GM19397 (cell line): ENCODE measurements around the gene NAT16.
A peak's percentile ranks its signal among the peaks of the same experiment; 100 is the strongest.
"Not testable (repeated sequence)": the region's sequence is repeated elsewhere in the genome, so short reads cannot be mapped to it uniquely, and the experiment has no call there.

ENCODE experiments used
- ATAC-seq: cut with Tn5 transposase; IDR thresholded peaks from one replicate; pipeline ENCODE4 v1.9.1; 2021; ENCODE audit warnings: mild to moderate bottlenecking, moderate library complexity; ENCODE audit not compliant: unreplicated experiment

Gene NAT16

DNA sequence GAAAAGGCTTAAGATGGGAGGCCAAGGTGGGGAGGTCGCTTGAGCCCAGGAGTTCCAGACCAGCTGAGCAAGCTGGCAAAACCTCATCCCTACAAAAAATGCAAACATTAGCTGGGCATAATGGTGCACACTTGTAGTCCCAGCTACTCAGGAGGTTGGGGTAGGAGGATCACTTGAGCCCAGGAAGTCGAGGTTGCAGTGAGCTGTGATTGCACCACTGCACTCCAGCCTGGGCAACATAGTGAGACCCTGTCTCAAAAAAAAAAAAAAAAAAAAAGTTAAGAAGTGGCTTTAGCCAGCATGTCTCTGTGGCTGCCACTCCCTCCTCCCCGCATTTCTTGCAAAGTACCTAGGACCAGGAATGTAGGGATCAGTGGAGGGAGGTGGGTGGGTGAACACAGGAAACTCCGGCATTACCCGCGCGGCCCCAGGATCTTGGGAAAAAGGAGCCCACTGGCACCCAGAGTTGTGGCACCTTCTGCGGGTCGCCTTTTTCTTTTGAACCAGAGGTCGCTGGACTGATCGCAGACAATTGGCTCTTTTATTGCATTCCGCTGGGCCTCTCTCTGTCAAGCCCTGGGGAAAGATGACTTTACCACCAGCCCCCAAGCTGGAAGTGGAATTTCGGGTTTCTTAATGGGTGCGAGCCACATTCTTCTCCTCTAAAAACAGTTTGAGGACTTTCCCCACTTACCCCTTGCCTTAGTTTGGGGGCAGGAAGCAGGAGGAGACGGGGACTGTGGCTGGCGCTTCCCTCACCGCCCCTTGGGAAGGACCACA, 18.2 kb downstream of the NAT16 start:
- ATAC-seq, result no peak

- ATAC-seq, result no peak
Observed at GRCh38 chr7:101160910-101161309, 19.2 kb downstream of the NAT16 start.

DNA sequence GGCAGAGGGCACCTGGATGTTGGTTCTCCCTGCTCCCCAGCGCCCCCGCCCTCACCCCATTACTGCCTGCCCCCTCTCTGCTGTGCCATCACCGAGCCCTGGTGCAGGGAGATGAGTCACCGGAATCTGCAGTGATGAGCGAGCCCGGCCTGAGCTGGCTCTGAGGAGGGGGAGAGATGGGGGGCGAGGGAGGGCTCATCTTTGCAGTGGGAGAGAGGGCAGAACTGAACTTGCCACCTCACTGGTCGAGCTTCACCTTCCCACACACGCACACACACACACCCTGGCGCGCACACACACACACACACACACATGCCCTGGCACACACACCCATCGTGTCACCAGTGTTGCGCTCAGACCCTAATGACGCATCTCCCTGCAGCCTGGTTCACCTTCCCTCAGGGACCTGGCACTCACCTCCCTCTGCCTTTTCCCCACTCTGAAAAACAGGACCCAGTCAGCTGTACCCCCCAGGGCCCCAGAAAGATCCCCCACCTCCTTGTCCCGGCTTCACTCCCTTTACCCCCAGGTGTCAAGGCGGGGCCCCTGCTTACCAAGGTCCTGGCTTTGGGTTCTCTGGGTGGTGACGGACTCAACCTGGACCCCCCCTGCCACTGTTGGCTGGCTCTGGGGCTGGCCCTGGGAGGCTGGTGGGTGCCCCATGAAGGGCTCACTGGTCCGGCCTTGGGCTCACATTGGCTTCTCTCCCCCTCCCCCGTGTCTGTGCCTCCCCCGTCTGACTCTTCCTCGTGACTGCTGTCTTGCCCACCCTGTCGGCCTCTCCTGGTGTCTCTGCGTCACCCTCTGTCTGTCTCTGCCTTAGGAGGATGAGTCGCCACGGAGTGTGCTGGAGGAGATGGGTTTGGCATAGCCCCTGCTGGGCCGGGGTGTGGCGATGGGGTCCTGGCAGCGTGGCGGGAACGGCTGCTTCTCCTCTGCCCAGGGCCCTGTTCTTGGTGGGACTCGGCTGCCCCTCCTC, 20.1 kb downstream of the NAT16 start:
- no peak for ATAC-seq

DNA sequence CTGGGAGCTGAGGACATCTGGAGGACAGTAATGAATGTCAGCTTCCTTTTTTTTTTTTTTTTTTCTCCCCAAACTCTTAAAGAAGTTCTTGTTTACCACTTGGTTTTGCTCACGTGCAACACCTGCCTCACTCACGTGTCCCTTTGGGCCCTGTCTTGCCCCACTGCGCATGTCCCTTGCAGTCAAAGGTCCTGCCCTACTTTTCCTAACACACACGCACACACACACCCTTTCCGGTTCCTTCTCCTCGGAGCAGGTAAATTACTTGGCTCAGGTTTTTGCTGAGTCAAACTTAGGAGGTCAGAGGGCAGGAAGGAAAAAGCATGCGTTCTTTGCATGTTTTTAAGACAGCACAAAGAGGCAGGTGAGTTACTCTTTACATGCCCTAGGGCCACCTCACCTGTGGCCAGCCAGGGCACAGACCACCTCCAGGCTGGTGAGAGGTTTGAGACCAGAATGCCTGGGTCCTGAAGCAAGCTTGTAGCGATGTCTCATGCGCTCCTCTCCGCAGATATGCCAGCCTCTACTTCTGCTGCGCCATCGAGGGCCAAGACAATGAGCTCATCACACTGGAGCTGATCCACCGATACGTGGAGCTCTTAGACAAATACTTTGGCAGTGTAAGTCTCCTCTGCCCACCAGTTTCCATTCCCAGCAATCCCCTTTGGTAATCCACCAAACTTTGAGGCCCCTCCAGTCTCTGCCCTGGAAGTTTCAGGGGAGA, 23.1 kb downstream of the NAT16 start:
- ATAC-seq, result no peak

DNA sequence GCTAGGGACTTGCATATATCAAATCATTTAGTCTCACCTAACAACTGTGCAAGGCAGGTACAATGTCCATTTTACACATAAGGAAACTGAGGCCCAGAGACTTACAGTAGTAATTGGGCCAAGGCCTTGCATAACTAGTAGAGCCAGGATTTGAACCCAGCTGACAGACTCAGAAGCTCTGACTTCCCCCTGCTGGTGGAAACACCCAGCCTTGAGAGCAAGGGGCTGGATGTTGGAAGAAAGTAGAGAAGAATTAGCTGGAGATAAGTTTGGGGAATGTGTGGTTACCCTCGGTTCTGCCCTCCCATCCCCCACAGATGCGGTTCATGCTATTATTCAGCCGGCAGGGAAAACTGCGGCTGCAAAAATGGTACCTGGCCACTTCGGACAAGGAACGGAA, 23.8 kb downstream of the NAT16 start:
- ATAC-seq, result no peak

- no peak for ATAC-seq
Observed at GRCh38 chr7:101155303-101155702, 24.8 kb downstream of the NAT16 start.

DNA sequence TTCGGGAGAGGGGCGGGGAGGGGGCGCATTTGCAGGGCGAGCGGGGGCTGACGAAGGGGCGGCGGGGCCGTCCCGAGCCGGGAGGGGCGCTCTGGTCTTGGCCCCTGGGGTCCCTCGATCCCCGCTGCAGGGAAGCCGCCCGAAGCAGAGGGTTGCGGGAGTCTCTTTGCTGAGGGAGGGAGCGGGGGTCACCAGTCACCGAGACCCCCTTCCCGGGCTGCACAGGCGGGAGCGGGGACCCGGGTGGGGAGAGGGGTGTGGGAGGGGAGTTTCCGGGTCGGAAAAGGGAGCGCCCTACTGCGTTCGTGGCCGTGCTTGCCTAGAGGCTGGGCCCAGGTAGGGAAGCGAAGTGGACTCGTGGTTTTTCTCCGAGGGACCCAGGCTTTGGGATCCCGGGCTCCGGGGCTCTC, 25.4 kb downstream of the NAT16 start:
- ATAC-seq, result no peak

- peak; percentile 80 for ATAC-seq
Observed at GRCh38 chr7:101153969-101154692, 26.0 kb downstream of the NAT16 start, which contains the start of gene AP1S1. Gene AP1S1 (plus strand): TSS chr7:101154476. CDS start chr7:101154515, 39 bp downstream.

DNA sequence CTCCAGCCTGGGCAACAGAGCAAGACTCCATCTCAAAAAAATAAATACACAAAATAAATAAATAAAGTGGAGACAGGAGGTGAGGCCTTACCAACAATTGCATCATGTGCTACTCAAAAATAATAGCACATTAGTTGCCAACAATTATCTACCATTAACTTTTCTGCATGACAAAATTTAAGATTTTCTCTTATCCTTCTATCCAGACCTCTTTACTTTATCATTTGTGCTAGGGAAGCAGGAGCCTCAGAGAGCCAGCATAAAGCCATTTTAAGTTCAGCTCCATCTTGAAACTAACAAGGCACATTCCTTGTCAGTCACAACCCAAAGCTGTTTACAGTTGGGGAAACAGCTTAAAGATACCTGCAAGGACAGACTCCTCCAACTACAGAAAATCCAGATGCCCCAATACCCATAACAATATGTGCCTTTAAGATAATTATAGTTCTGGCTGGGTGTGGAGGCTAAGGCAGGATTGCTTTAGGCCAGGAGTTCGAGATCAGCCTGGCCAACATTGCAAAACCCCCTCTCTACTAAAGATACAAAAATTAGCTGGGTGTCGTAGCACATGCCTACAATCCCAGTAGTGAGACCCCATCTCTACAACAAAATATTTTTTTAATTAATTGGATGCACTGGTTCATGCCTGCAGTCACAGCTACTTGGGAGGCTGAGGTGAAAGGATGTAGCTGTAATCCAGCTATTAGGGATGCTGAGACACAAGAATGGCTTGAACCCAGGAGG, 28.0 kb downstream of the NAT16 start:
- ATAC-seq, result no peak

DNA sequence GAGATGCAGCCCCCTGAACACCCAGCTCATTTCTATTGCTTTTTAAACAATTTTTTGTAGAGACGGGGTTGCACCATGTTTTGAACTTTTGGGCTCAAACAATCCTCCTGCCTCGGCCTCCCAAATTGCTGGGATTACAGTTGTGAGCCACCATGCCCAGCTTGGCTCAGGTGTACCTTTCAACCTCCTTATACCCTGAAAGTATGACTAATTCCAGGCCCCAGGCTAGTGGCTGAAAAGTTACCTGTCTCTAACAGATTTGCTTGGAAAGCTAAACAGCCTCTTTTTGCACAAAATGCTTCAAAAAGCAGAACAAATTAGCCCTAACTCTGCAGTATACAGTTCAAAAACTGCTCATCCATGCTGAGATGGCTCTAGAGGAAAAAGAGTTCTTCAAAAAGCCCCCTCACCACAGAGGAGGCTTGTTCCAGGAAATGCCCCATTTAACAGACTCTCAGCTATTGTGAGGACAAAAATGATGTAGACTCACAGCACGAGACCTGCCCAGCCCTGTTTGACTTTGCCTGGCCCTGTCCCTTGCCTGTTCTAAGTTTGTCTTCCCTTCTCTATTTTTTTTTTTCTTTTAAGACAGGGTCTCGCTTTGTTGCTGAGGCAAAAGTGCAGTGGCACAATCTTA, 39.2 kb downstream of the NAT16 start:
- no peak for ATAC-seq

DNA sequence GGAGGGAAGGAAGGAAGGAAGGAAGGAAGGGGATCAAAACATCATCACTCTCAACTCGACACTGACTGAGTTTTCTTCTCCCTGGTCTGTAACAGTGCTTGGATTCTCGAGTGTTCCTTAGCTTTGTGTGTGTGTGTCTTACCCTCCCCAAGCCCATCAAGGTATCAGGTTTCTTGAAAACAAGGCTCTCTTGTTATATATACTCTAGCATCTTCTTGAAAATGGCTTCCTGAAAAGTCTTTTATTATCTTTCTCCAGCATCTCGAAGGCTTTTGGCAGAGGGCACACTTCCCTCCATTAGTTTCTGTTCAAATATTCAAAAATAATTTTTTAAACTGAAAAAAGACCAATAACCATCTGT, 39.8 kb downstream of the NAT16 start:
- no peak for ATAC-seq

DNA sequence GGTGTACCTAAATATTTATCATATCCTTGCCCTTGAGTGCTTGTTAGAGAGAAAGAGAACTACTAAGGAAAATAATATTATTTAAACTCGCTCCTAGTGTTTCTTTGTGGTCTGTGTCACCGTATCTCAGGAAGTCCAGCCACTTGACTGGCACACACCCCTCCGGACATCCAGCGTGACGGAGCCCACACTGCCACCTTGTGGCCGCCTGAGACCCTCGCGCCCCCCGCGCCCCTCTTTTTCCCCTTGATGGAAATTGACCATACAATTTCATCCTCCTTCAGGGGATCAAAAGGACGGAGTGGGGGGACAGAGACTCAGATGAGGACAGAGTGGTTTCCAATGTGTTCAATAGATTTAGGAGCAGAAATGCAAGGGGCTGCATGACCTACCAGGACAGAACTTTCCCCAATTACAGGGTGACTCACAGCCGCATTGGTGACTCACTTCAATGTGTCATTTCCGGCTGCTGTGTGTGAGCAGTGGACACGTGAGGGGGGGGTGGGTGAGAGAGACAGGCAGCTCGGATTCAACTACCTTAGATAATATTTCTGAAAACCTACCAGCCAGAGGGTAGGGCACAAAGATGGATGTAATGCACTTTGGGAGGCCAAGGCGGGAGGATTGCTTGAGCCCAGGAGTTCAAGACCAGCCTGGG, 41.8 kb downstream of the NAT16 start:
- no peak for ATAC-seq

GRCh38 chr7:101137651-101138212, 42.4 kb downstream of the NAT16 start:
- no peak for ATAC-seq

DNA sequence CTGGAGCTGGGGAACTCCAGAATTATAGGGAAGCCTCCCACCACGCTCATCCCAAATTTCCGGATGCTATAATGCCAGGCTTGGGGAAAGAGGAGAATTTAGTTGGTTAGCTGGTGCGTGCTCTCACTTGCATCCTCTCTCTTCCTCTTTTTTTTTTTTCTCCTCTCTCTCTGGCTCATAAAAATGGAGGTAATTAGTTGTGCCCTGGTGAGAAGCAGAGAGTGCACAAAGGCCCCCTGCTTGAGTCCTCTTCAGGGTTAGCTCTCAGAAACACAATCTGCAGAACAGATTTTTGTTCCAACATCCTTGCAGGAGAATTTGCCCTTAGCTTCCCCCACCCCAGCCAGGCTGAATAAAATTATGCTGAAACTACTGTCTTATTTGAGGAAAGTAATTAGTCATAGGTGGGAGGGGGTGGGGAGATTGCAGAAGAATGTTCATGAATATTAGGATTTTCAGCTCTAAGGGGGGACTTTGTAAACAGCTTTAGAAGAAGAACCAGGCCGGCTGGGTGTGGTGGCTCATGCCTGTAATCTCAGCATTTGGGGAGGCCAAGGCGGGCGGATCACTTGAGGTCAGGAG, 45.6 kb downstream of the NAT16 start:
- no peak for ATAC-seq

DNA sequence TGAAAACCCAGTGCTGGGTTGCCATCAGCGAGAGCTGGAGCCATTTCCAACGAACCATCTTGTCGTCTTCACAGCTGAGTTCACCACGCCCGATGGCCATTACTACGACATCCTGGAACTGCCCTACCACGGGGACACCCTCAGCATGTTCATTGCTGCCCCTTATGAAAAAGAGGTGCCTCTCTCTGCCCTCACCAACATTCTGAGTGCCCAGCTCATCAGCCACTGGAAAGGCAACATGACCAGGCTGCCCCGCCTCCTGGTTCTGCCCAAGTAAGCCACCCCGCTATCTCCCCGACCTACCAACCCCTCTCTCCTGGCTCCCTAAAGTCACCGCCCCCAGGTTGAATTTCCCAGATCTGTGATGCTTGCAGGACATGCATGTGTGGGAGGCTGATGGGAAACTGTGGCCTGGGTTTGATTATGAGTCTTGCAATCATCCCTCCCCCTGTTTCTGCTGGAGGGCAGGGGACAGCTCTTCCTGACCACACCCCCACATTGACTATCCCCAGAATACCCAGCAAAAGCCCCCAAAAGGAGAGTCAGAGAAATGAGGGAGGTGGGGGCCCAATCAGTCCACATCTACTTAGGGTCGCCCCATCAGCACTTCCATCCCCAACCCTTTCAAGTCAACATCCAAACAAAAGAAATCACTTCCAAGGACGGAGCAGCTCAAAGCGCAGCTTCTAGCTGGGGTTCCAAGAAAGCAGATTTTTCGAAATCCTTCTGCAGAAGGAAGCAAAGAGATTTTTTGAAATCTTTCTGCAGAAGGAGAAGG, 46.3 kb downstream of the NAT16 start:
- no peak for ATAC-seq

- not testable (repeated sequence) for ATAC-seq
Observed at GRCh38 chr7:101132626-101133600, 47.2 kb downstream of the NAT16 start.
